Measurements from ENCODE around the gene MRPL55. TPM values are rescaled to one million over a fixed set of nuclear protein-coding genes. Genes with fewer than 3 reads are reported as not detected.

MRPL55 gene
- total RNA-seq, 1 experiment from 2014 or later: 57.1 TPM

DNA sequence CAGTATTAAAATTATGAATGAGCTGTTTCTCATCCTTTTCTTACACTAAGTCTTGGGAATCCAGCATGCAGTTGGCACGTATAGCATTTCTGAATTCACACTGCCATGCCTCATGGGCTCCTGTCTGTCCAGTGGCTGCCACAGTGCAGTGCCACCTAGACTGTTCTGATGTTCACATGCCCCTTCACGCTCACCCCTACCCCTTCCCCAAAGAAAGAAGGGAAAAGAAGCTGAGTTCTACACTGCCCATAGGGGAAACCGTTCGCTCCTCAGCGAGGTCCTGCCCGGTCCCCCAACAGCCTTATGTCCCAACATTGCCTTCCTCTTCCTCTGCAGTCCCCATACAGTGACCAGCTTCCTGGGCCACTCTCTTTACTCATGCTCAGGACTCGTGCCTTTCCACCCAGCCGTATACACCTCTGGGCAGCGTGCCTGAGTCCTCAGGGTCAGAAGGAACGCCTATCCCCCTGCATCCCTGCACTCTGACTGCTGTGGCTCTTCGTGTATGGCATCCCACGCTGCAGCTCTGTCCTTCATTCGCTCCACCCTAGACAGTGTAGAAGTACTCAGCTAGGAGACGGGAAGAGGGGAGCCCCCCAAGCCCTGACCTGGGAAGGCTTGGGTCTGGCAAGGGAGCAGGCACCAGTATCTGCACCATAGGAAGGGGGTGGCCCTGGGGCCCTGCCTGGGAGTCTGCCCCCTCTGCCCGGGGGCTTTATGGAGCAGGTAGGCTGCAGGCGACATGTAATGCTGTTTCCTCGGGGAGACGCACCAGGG, 50.7 kb downstream of the MRPL55 start:
- no peaks in the 10 kb centered on the region for H3K36me3 ChIP-seq (ENCODE audit: control insufficient read depth in 1 of 2, insufficient read depth in 2 of 2, low read length in 2 of 2)
- no TSS peak for BruUV-seq (replicated peaks)
- peaks cover 0 to 12% of the 10 kb centered on the region in 2 experiments; a peak in 2 of 4 replicates for H3K4me1 ChIP-seq (ENCODE audit: control insufficient read depth in 1 of 2, insufficient read depth in 2 of 2, low read length in 2 of 2)
- H3K27me3 ChIP-seq (ENCODE audit: insufficient read depth, low read length): no peaks in the 10 kb centered on the region
- no peaks in the 10 kb centered on the region for H3K79me2 ChIP-seq (ENCODE audit: insufficient read depth, low read length)
- TF ChIP-seq, protein P1, sequence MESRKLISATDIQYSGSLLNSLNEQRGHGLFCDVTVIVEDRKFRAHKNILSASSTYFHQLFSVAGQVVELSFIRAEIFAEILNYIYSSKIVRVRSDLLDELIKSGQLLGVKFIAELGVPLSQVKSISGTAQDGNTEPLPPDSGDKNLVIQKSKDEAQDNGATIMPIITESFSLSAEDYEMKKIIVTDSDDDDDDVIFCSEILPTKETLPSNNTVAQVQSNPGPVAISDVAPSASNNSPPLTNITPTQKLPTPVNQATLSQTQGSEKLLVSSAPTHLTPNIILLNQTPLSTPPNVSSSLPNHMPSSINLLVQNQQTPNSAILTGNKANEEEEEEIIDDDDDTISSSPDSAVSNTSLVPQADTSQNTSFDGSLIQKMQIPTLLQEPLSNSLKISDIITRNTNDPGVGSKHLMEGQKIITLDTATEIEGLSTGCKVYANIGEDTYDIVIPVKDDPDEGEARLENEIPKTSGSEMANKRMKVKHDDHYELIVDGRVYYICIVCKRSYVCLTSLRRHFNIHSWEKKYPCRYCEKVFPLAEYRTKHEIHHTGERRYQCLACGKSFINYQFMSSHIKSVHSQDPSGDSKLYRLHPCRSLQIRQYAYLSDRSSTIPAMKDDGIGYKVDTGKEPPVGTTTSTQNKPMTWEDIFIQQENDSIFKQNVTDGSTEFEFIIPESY (IDR thresholded peaks at IDR 0.05; ENCODE audit: extremely low read depth, insufficient replicate concordance, low read length): no peak
- TF ChIP-seq, protein P2, sequence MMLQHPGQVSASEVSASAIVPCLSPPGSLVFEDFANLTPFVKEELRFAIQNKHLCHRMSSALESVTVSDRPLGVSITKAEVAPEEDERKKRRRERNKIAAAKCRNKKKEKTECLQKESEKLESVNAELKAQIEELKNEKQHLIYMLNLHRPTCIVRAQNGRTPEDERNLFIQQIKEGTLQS (IDR thresholded peaks at IDR 0.05): no peak
- TF ChIP-seq CEBPB (IDR thresholded peaks at IDR 0.05; ENCODE audit: low read depth) (no peak), TCF7L2 (IDR thresholded peaks at IDR 0.05; ENCODE audit: borderline replicate concordance, extremely low read depth, insufficient read depth, insufficient read length) (no peak), FOSL1 (IDR thresholded peaks at IDR 0.05; ENCODE audit: low read depth) (no peak), SIN3A (IDR thresholded peaks at IDR 0.05; ENCODE audit: low read depth) (no peak), CBX3 (IDR thresholded peaks at IDR 0.05; ENCODE audit: low read depth) (no peak), ELF1 (IDR thresholded peaks at IDR 0.05; ENCODE audit: borderline replicate concordance, low read depth) (no peak), RAD21 (IDR thresholded peaks at IDR 0.05; ENCODE audit: low read depth) (no peak), JUND (IDR thresholded peaks at IDR 0.05) (no peak), YY1 (IDR thresholded peaks at IDR 0.05; ENCODE audit: extremely low read depth, insufficient replicate concordance, low read depth, low read length) (no peak), EGR1 (IDR thresholded peaks at IDR 0.05; ENCODE audit: low read depth) (no peak), EZH2phosphoT487 (IDR thresholded peaks at IDR 0.05; ENCODE audit: borderline replicate concordance) (no peak), ZFX (IDR thresholded peaks at IDR 0.05) (no peak), POLR2A (IDR thresholded peaks at IDR 0.05; ENCODE audit: borderline replicate concordance, extremely low read depth, insufficient read depth, insufficient read length) (no peak), SP1 (IDR thresholded peaks at IDR 0.05; ENCODE audit: low read depth) (no peak)
- TF ChIP-seq, protein P3, sequence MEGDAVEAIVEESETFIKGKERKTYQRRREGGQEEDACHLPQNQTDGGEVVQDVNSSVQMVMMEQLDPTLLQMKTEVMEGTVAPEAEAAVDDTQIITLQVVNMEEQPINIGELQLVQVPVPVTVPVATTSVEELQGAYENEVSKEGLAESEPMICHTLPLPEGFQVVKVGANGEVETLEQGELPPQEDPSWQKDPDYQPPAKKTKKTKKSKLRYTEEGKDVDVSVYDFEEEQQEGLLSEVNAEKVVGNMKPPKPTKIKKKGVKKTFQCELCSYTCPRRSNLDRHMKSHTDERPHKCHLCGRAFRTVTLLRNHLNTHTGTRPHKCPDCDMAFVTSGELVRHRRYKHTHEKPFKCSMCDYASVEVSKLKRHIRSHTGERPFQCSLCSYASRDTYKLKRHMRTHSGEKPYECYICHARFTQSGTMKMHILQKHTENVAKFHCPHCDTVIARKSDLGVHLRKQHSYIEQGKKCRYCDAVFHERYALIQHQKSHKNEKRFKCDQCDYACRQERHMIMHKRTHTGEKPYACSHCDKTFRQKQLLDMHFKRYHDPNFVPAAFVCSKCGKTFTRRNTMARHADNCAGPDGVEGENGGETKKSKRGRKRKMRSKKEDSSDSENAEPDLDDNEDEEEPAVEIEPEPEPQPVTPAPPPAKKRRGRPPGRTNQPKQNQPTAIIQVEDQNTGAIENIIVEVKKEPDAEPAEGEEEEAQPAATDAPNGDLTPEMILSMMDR (IDR thresholded peaks at IDR 0.05 in 2 of 3, conservative IDR thresholded peaks at IDR 0.05 in 1 of 3; ENCODE audit: borderline replicate concordance in 1 of 3, insufficient read depth in 1 of 3, low read depth in 2 of 3, low read length in 2 of 3): no peak
- TF ChIP-seq, protein P4, sequence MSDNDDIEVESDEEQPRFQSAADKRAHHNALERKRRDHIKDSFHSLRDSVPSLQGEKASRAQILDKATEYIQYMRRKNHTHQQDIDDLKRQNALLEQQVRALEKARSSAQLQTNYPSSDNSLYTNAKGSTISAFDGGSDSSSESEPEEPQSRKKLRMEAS (IDR thresholded peaks at IDR 0.05): no peak
- TF ChIP-seq, protein P5, sequence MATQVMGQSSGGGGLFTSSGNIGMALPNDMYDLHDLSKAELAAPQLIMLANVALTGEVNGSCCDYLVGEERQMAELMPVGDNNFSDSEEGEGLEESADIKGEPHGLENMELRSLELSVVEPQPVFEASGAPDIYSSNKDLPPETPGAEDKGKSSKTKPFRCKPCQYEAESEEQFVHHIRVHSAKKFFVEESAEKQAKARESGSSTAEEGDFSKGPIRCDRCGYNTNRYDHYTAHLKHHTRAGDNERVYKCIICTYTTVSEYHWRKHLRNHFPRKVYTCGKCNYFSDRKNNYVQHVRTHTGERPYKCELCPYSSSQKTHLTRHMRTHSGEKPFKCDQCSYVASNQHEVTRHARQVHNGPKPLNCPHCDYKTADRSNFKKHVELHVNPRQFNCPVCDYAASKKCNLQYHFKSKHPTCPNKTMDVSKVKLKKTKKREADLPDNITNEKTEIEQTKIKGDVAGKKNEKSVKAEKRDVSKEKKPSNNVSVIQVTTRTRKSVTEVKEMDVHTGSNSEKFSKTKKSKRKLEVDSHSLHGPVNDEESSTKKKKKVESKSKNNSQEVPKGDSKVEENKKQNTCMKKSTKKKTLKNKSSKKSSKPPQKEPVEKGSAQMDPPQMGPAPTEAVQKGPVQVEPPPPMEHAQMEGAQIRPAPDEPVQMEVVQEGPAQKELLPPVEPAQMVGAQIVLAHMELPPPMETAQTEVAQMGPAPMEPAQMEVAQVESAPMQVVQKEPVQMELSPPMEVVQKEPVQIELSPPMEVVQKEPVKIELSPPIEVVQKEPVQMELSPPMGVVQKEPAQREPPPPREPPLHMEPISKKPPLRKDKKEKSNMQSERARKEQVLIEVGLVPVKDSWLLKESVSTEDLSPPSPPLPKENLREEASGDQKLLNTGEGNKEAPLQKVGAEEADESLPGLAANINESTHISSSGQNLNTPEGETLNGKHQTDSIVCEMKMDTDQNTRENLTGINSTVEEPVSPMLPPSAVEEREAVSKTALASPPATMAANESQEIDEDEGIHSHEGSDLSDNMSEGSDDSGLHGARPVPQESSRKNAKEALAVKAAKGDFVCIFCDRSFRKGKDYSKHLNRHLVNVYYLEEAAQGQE (IDR thresholded peaks at IDR 0.05; ENCODE audit: low read depth): no peak
- no peaks in the 10 kb centered on the region for H3K9me3 ChIP-seq (ENCODE audit: control insufficient read depth in 1 of 2, insufficient read depth in 1 of 2, low read depth in 1 of 2, low read length in 2 of 2)
- H3K9ac ChIP-seq (ENCODE audit: low read length): no peak overlapping the region
- intact Hi-C loops (cut with micrococcal nuclease): no loop called here
- H3K4me3 ChIP-seq (replicated peaks in 1 of 2; ENCODE audit: low read depth in 1 of 2, low read length in 2 of 2): no peak overlapping the region
- H3K4me2 ChIP-seq (ENCODE audit: low read length): no peak overlapping the region
- no peak overlapping the region for H3K27ac ChIP-seq (ENCODE audit: low read depth, low read length)
- no peaks in the 10 kb centered on the region for H4K20me1 ChIP-seq (ENCODE audit: insufficient read depth)
- ChIA-PET CTCF (interaction anchor here (1.5 kb wide), 1 partner anchor 59 kb away, joined by 3 read pairs; no protein-coding TSS in a partner anchor), POLR2A (interaction anchor here (1.1 kb wide), 1 partner anchor 24 kb away, joined by 3 read pairs; the partner anchor contains the start of gene ARF1), RAD21 (ENCODE audit: low non-redundant PET in 1 of 2, low total read pairs in 2 of 2, uncharacterized antibody in 2 of 2, unreplicated experiment in 2 of 2) (no interaction called here)
- DNase-seq (ENCODE audit: low read depth, low spot score) (no peak), ATAC-seq (no peak)
- H3K9me2 ChIP-seq (ENCODE audit: insufficient read depth): no peaks in the 10 kb centered on the region
- no peak overlapping the region for H2AFZ ChIP-seq (ENCODE audit: low read depth, low read length, poor library complexity, severe bottlenecking)

Data from HCT116 (cell line).